Lower lobe of right lung (tissue), 2 donors: ENCODE measurements around the gene TMEM132D. TPM values are rescaled to one million over a fixed set of nuclear protein-coding genes. Genes with fewer than 3 reads are reported as not detected.

ENCODE experiments used
- ATAC-seq, 2 donors: fragments of 200-7000 bp; cut with Tn5 transposase; one replicate each; pipeline ENCODE4 v1.9.1; 2020 to 2022; ENCODE audit warnings: mild to moderate bottlenecking in 2 of 2, moderate library complexity in 2 of 2
- DNase-seq: peaks from one replicate; pipeline ENCODE4 v3.0.0-alpha.2; 2020
- H3K27ac ChIP-seq: fragments of 200-600 bp; one replicate; pipeline ENCODE4 v1.8.0; 2022
- H3K27me3 ChIP-seq: fragments of 200-600 bp; one replicate; pipeline ENCODE4 v1.8.0; 2022; ENCODE audit warnings: low read depth
- H3K36me3 ChIP-seq: fragments of 200-600 bp; one replicate; pipeline ENCODE4 v1.8.0; 2022; ENCODE audit warnings: mild to moderate bottlenecking
- H3K4me1 ChIP-seq: fragments of 200-600 bp; one replicate; pipeline ENCODE4 v1.8.0; 2022
- H3K4me3 ChIP-seq: fragments of 200-600 bp; one replicate; pipeline ENCODE4 v1.8.0; 2022; ENCODE audit warnings: mild to moderate bottlenecking
- H3K9me3 ChIP-seq: fragments of 200-600 bp; one replicate; pipeline ENCODE4 v1.8.0; 2022
- CTCF ChIP-seq: fragments of 200-600 bp; IDR thresholded peaks from one replicate; pipeline ENCODE4 v1.8.0; 2022; ENCODE audit warnings: antibody characterized with exemption, mild to moderate bottlenecking
- intact Hi-C: fragments of 100-400 bp; cut with DNase I; formaldehyde crosslinking; loops from one replicate; pipeline ENCODE4 v1.11.0; 2022
- total RNA-seq: library from RNA; stranded (reverse); fragmentation: NEBNext Ultra II Directional; extraction: Animal tissue kit (Norgen Biotek cat#: 25700); gene quantifications from one replicate; pipeline ENCODE4 v1.2.1, GENCODE V29; 2021
- donor health status: DM: no; HTN: yes; CAD: no; lungs with severe emphysema.

The TMEM132D gene
- total RNA-seq, 1 donor from 2014 or later = 0.06 TPM

- ATAC-seq (peak; percentile 44 to 46), DNase-seq (no peak)
- no peak overlapping the region for H3K4me3 ChIP-seq
- intact Hi-C loops = no loop called here
- H3K27ac ChIP-seq = no peak overlapping the region
- H3K36me3 ChIP-seq = no peaks in the 10 kb centered on the region
- no peaks in the 10 kb centered on the region for H3K9me3 ChIP-seq
- TF ChIP-seq CTCF = no peak
- no peaks in the 10 kb centered on the region for H3K4me1 ChIP-seq
- H3K27me3 ChIP-seq = no peaks in the 10 kb centered on the region
These were observed 836.3 kb downstream of the TMEM132D start for GRCh38 chr12:129067491-129067890.

- ATAC-seq (no peak), DNase-seq (no peak)
- Histone ChIP-seq H3K27ac (no peak overlapping the region), H3K27me3 (no peaks in the 10 kb centered on the region), H3K9me3 (no peaks in the 10 kb centered on the region), H3K36me3 (no peaks in the 10 kb centered on the region), H3K4me1 (no peaks in the 10 kb centered on the region), H3K4me3 (no peak overlapping the region)
- no peak for TF ChIP-seq CTCF
- intact Hi-C loops = no loop called here
These were observed 839.5 kb downstream of the TMEM132D start for GRCh38 chr12:129064209-129064855.

GRCh38 chr12:129063600-129063999 lies 840.2 kb downstream of the TMEM132D start:
- H3K27ac ChIP-seq = no peak overlapping the region
- H3K4me3 ChIP-seq = no peak overlapping the region
- DNase-seq = no peak
- H3K27me3 ChIP-seq = no peaks in the 10 kb centered on the region
- intact Hi-C loops = no loop called here
- no peak for TF ChIP-seq CTCF
- no peaks in the 10 kb centered on the region for H3K36me3 ChIP-seq
- no peak for ATAC-seq
- H3K9me3 ChIP-seq = no peaks in the 10 kb centered on the region
- H3K4me1 ChIP-seq = no peaks in the 10 kb centered on the region

- DNase-seq (no peak), ATAC-seq (no peak)
- intact Hi-C loops = no loop called here
These were observed 850.6 kb downstream of the TMEM132D start for GRCh38 chr12:129053232-129053631.

GRCh38 chr12:129052373-129052772 lies 851.5 kb downstream of the TMEM132D start:
- Histone ChIP-seq H3K36me3 (no peaks in the 10 kb centered on the region), H3K27me3 (no peaks in the 10 kb centered on the region), H3K4me3 (no peak overlapping the region), H3K4me1 (no peaks in the 10 kb centered on the region), H3K27ac (no peak overlapping the region), H3K9me3 (no peaks in the 10 kb centered on the region)
- no peak for ATAC-seq
- no peak for DNase-seq
- TF ChIP-seq CTCF = no peak
- intact Hi-C loops = no loop called here

More at GRCh38 chr12:129053232-129053631, 850.6 kb downstream of the TMEM132D start:
- Histone ChIP-seq H3K36me3 (no peaks in the 10 kb centered on the region), H3K4me1 (no peaks in the 10 kb centered on the region), H3K9me3 (no peaks in the 10 kb centered on the region), H3K4me3 (no peak overlapping the region), H3K27ac (no peak overlapping the region), H3K27me3 (no peaks in the 10 kb centered on the region)
- TF ChIP-seq CTCF = no peak
